Measurements from ENCODE around the gene PXT1. TPM values are rescaled to one million over a fixed set of nuclear protein-coding genes. Genes with fewer than 3 reads are reported as not detected.

Gene PXT1
- total and polyA plus RNA-seq, 9 of the 15 experiments (the other 6 are each of a cell fraction or from before 2014, with no cell fraction given) = 0.09 to 0.11 (median 0.10) TPM; not detected in 5

DNA sequence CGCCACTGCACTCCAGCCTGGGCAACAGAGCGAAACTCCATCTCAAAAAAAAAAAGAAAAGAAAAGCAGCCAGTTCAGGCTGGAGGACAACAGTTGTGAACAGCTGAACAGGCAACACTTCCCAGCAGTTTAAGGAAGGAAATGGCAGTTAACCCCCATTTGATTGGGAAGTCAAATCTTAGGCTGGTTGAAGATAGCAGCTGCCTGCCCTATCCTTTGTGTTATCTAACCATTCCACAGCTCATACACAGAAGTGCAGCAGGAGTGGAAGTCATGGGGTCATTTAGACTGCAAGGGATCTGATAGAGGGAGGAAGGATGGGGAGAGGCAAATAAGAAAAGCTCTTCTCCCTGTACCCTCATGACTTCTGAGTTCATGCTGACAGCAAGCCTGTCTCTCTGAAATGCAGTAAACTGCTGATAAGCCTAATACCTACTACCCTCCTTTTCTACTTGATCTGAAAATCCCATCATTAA, 35.4 kb upstream of the PXT1 start (continued):
- TF ChIP-seq, protein P1, sequence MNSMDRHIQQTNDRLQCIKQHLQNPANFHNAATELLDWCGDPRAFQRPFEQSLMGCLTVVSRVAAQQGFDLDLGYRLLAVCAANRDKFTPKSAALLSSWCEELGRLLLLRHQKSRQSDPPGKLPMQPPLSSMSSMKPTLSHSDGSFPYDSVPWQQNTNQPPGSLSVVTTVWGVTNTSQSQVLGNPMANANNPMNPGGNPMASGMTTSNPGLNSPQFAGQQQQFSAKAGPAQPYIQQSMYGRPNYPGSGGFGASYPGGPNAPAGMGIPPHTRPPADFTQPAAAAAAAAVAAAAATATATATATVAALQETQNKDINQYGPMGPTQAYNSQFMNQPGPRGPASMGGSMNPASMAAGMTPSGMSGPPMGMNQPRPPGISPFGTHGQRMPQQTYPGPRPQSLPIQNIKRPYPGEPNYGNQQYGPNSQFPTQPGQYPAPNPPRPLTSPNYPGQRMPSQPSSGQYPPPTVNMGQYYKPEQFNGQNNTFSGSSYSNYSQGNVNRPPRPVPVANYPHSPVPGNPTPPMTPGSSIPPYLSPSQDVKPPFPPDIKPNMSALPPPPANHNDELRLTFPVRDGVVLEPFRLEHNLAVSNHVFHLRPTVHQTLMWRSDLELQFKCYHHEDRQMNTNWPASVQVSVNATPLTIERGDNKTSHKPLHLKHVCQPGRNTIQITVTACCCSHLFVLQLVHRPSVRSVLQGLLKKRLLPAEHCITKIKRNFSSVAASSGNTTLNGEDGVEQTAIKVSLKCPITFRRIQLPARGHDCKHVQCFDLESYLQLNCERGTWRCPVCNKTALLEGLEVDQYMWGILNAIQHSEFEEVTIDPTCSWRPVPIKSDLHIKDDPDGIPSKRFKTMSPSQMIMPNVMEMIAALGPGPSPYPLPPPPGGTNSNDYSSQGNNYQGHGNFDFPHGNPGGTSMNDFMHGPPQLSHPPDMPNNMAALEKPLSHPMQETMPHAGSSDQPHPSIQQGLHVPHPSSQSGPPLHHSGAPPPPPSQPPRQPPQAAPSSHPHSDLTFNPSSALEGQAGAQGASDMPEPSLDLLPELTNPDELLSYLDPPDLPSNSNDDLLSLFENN (IDR thresholded peaks at IDR 0.05; ENCODE audit: low read depth in 2 of 2, low read length in 2 of 2) = peak in 1 of 2 experiments; percentile 60; a peak in 1 of 4 replicates
- TF ChIP-seq, protein P2, sequence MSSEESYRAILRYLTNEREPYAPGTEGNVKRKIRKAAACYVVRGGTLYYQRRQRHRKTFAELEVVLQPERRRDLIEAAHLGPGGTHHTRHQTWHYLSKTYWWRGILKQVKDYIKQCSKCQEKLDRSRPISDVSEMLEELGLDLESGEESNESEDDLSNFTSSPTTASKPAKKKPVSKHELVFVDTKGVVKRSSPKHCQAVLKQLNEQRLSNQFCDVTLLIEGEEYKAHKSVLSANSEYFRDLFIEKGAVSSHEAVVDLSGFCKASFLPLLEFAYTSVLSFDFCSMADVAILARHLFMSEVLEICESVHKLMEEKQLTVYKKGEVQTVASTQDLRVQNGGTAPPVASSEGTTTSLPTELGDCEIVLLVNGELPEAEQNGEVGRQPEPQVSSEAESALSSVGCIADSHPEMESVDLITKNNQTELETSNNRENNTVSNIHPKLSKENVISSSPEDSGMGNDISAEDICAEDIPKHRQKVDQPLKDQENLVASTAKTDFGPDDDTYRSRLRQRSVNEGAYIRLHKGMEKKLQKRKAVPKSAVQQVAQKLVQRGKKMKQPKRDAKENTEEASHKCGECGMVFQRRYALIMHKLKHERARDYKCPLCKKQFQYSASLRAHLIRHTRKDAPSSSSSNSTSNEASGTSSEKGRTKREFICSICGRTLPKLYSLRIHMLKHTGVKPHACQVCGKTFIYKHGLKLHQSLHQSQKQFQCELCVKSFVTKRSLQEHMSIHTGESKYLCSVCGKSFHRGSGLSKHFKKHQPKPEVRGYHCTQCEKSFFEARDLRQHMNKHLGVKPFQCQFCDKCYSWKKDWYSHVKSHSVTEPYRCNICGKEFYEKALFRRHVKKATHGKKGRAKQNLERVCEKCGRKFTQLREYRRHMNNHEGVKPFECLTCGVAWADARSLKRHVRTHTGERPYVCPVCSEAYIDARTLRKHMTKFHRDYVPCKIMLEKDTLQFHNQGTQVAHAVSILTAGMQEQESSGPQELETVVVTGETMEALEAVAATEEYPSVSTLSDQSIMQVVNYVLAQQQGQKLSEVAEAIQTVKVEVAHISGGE (CRISPR knock-in tag; IDR thresholded peaks at IDR 0.05) = peak in 1 of 3 experiments; percentile 50; a peak in 1 of 6 replicates
- TF ChIP-seq, protein P3, sequence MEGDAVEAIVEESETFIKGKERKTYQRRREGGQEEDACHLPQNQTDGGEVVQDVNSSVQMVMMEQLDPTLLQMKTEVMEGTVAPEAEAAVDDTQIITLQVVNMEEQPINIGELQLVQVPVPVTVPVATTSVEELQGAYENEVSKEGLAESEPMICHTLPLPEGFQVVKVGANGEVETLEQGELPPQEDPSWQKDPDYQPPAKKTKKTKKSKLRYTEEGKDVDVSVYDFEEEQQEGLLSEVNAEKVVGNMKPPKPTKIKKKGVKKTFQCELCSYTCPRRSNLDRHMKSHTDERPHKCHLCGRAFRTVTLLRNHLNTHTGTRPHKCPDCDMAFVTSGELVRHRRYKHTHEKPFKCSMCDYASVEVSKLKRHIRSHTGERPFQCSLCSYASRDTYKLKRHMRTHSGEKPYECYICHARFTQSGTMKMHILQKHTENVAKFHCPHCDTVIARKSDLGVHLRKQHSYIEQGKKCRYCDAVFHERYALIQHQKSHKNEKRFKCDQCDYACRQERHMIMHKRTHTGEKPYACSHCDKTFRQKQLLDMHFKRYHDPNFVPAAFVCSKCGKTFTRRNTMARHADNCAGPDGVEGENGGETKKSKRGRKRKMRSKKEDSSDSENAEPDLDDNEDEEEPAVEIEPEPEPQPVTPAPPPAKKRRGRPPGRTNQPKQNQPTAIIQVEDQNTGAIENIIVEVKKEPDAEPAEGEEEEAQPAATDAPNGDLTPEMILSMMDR (IDR thresholded peaks at IDR 0.05 in 2 of 3, conservative IDR thresholded peaks at IDR 0.05 in 1 of 3; ENCODE audit: insufficient read depth in 2 of 3, low read depth in 1 of 3, low read length in 3 of 3) = no peak
- no peak for TF ChIP-seq POLR2AphosphoS2 (IDR thresholded peaks at IDR 0.05; ENCODE audit: low read length)
- TF ChIP-seq, protein P4, sequence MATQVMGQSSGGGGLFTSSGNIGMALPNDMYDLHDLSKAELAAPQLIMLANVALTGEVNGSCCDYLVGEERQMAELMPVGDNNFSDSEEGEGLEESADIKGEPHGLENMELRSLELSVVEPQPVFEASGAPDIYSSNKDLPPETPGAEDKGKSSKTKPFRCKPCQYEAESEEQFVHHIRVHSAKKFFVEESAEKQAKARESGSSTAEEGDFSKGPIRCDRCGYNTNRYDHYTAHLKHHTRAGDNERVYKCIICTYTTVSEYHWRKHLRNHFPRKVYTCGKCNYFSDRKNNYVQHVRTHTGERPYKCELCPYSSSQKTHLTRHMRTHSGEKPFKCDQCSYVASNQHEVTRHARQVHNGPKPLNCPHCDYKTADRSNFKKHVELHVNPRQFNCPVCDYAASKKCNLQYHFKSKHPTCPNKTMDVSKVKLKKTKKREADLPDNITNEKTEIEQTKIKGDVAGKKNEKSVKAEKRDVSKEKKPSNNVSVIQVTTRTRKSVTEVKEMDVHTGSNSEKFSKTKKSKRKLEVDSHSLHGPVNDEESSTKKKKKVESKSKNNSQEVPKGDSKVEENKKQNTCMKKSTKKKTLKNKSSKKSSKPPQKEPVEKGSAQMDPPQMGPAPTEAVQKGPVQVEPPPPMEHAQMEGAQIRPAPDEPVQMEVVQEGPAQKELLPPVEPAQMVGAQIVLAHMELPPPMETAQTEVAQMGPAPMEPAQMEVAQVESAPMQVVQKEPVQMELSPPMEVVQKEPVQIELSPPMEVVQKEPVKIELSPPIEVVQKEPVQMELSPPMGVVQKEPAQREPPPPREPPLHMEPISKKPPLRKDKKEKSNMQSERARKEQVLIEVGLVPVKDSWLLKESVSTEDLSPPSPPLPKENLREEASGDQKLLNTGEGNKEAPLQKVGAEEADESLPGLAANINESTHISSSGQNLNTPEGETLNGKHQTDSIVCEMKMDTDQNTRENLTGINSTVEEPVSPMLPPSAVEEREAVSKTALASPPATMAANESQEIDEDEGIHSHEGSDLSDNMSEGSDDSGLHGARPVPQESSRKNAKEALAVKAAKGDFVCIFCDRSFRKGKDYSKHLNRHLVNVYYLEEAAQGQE (IDR thresholded peaks at IDR 0.05; ENCODE audit: borderline replicate concordance) = peak; percentile 36; the same call in 1 of the 2 replicates
- TF ChIP-seq, protein P4 (CRISPR knock-in tag; IDR thresholded peaks at IDR 0.05; ENCODE audit: low read depth) = no peak
- peak; percentile 65; the same call in 1 of the 2 replicates for TF ChIP-seq ZC3H8 (IDR thresholded peaks at IDR 0.05)
- TF ChIP-seq GATAD2B (IDR thresholded peaks at IDR 0.05; ENCODE audit: borderline replicate concordance) = no peak
